Measurements from ENCODE around the gene COL4A5. TPM values are rescaled to one million over a fixed set of nuclear protein-coding genes. Genes with fewer than 3 reads are reported as not detected.

Gene COL4A5
- total and polyA plus RNA-seq, 12 donors = 5.1 to 13.5 (median 10.8) TPM

GRCh38 chrX:108610141-108610540, 170.5 kb downstream of the COL4A5 start:
- Histone ChIP-seq H3K36me3 (peaks cover 0 to 11% (median 0%) of the 10 kb centered on the region in 9 donors), H3K4me3 (no peak overlapping the region), H3K9me3 (no peaks in the 10 kb centered on the region), H3K27me3 (peaks cover 0 to 21% (median 0%) of the 10 kb centered on the region in 7 donors), H3K4me1 (no peaks in the 10 kb centered on the region), H3K27ac (no peak overlapping the region)
- intact Hi-C loops (cut with DNase I) = no loop called here
- no peak for ATAC-seq
- whole genome bisulfite sequencing, 2 donors = 76 to 81% methylated on average over 2 of the region's 2 CpGs
- no peak for DNase-seq
- TF ChIP-seq CTCF (IDR thresholded peaks at IDR 0.05) = no peak

GRCh38 chrX:108614616-108615015, 175.0 kb downstream of the COL4A5 start:
- no peak for ATAC-seq
- Histone ChIP-seq H3K9me3 (no peaks in the 10 kb centered on the region), H3K36me3 (peaks cover 0 to 7% (median 0%) of the 10 kb centered on the region in 9 donors), H3K27me3 (peaks cover 0 to 24% (median 0%) of the 10 kb centered on the region in 7 donors), H3K27ac (no peak overlapping the region), H3K4me3 (no peak overlapping the region), H3K4me1 (no peaks in the 10 kb centered on the region)
- intact Hi-C loops (cut with DNase I) = no loop called here
- TF ChIP-seq CTCF (IDR thresholded peaks at IDR 0.05) = no peak
- DNase-seq = no peak

GRCh38 chrX:108640817-108641216, 201.2 kb downstream of the COL4A5 start:
- Histone ChIP-seq H3K27me3 (no peaks in the 10 kb centered on the region), H3K4me1 (no peaks in the 10 kb centered on the region), H3K27ac (no peak overlapping the region), H3K4me3 (no peak overlapping the region), H3K9me3 (peaks cover 0 to 30% (median 4%) of the 10 kb centered on the region in 11 donors), H3K36me3 (peaks cover 0 to under 1% (median 0%) of the 10 kb centered on the region in 9 donors)
- DNase-seq (no peak), ATAC-seq (no peak)
- intact Hi-C loops (cut with DNase I) = no loop called here
- TF ChIP-seq CTCF (IDR thresholded peaks at IDR 0.05) = no peak

GRCh38 chrX:108641589-108642272, 202.1 kb downstream of the COL4A5 start:
- no peak overlapping the region for H3K27ac ChIP-seq
- 95% methylated on average over 5 to 6 of the region's 6 CpGs for WGBS, 2 donors
- DNase-seq (no peak), ATAC-seq (no peak)
- intact Hi-C loops (cut with DNase I) = no loop called here
- H3K9me3 ChIP-seq = peaks cover 0 to 30% (median 4%) of the 10 kb centered on the region in 11 donors
- no peaks in the 10 kb centered on the region for H3K27me3 ChIP-seq
- no peak overlapping the region for H3K4me3 ChIP-seq
- no peaks in the 10 kb centered on the region for H3K36me3 ChIP-seq
- H3K4me1 ChIP-seq = no peaks in the 10 kb centered on the region
- no peak for TF ChIP-seq CTCF (IDR thresholded peaks at IDR 0.05)

Data from heart right ventricle (tissue), 16 donors.